SK-N-SH treated with all-trans-retinoic acid at 6 μM for 48 hours (cell line): ENCODE measurements around the gene ARFIP1.

Experiments
- BACH2 ChIP-seq: fragments of 250-450 bp; sonication (Bioruptor Pico); IDR thresholded peaks from 2 replicates; pipeline ENCODE4 v1.9.0; 2021; ENCODE audit warnings: mild to moderate bottlenecking, borderline replicate concordance
- ISL1 ChIP-seq: fragments of 250-450 bp; sonication (Bioruptor Pico); IDR thresholded peaks from 2 replicates; pipeline ENCODE4 v2.1.2; 2022; ENCODE audit warnings: mild to moderate bottlenecking, moderate library complexity
- OSR1 ChIP-seq: fragments of 250-450 bp; sonication (Bioruptor Pico); IDR thresholded peaks from 2 replicates; pipeline ENCODE4 v1.8.0; 2022; ENCODE audit warnings: moderate library complexity, mild to moderate bottlenecking, inconsistent platforms
- PPARA ChIP-seq: fragments of 250-450 bp; sonication (Bioruptor Pico); IDR thresholded peaks from 2 replicates; pipeline ENCODE4 v1.5.0; 2020; ENCODE audit warnings: mild to moderate bottlenecking, borderline replicate concordance
- TCF4 ChIP-seq: fragments of 250-450 bp; sonication (Bioruptor Pico); IDR thresholded peaks from 2 replicates; pipeline ENCODE4 v1.8.0; 2021; ENCODE audit warnings: mild to moderate bottlenecking, moderate library complexity, borderline replicate concordance
- ZNF8 ChIP-seq: fragments of 450-650 bp; formaldehyde crosslinking; IDR thresholded peaks from 2 replicates; pipeline ENCODE4 v1.5.0; 2020; ENCODE audit warnings: mild to moderate bottlenecking, moderate library complexity
- TF ChIP-seq, protein P1 (sequence below): fragments of 250-450 bp; sonication (Bioruptor Pico); IDR thresholded peaks from 2 replicates; pipeline ENCODE4 v1.8.0; 2021; ENCODE audit warnings: low read depth, mild to moderate bottlenecking, moderate library complexity, borderline replicate concordance
- TF ChIP-seq, protein P2 (sequence below): fragments of 250-450 bp; sonication (Bioruptor Pico); IDR thresholded peaks from 2 replicates; pipeline ENCODE4 v1.8.0; 2020; ENCODE audit warnings: mild to moderate bottlenecking, moderate library complexity, borderline replicate concordance

DNA sequence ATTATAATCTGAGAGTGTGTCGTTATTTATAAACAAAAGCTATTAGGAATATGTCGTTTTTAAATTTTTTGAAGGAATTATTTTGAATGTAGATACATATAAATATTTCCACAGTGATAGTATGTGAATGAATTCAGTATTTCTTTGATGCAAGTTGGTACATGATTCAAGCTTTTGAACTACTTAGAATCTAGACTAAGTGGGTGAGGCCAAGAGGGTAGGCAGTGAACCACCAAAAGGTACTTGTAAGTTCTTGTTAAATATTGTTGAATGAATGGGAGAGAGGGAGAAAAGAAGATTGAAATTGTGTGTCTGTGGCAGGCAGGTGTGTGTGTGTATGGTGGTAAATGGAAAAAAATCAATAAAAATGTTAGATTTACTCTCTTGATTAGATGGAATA lies 69.6 kb downstream of the ARFIP1 start:
- TF ChIP-seq PPARA (CRISPR knock-in tag) (no peak), ZNF8 (CRISPR knock-in tag) (no peak), TCF4 (CRISPR knock-in tag) (no peak), ISL1 (CRISPR knock-in tag) (no peak), BACH2 (no peak), OSR1 (CRISPR knock-in tag) (no peak)
- TF ChIP-seq, protein P1, sequence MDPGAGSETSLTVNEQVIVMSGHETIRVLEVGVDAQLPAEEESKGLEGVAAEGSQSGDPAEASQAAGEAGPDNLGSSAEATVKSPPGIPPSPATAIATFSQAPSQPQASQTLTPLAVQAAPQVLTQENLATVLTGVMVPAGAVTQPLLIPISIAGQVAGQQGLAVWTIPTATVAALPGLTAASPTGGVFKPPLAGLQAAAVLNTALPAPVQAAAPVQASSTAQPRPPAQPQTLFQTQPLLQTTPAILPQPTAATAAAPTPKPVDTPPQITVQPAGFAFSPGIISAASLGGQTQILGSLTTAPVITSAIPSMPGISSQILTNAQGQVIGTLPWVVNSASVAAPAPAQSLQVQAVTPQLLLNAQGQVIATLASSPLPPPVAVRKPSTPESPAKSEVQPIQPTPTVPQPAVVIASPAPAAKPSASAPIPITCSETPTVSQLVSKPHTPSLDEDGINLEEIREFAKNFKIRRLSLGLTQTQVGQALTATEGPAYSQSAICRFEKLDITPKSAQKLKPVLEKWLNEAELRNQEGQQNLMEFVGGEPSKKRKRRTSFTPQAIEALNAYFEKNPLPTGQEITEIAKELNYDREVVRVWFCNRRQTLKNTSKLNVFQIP: no peak
- TF ChIP-seq, protein P2, sequence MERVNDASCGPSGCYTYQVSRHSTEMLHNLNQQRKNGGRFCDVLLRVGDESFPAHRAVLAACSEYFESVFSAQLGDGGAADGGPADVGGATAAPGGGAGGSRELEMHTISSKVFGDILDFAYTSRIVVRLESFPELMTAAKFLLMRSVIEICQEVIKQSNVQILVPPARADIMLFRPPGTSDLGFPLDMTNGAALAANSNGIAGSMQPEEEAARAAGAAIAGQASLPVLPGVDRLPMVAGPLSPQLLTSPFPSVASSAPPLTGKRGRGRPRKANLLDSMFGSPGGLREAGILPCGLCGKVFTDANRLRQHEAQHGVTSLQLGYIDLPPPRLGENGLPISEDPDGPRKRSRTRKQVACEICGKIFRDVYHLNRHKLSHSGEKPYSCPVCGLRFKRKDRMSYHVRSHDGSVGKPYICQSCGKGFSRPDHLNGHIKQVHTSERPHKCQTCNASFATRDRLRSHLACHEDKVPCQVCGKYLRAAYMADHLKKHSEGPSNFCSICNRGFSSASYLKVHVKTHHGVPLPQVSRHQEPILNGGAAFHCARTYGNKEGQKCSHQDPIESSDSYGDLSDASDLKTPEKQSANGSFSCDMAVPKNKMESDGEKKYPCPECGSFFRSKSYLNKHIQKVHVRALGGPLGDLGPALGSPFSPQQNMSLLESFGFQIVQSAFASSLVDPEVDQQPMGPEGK (CRISPR knock-in tag): no peak
